ENCODE data around the gene LRIF1. TPM values are rescaled to one million over a fixed set of nuclear protein-coding genes. Genes with fewer than 3 reads are reported as not detected.

The LRIF1 gene
- total RNA-seq, 2 donors from 2014 or later, result 15.5 to 21.0 TPM

DNA sequence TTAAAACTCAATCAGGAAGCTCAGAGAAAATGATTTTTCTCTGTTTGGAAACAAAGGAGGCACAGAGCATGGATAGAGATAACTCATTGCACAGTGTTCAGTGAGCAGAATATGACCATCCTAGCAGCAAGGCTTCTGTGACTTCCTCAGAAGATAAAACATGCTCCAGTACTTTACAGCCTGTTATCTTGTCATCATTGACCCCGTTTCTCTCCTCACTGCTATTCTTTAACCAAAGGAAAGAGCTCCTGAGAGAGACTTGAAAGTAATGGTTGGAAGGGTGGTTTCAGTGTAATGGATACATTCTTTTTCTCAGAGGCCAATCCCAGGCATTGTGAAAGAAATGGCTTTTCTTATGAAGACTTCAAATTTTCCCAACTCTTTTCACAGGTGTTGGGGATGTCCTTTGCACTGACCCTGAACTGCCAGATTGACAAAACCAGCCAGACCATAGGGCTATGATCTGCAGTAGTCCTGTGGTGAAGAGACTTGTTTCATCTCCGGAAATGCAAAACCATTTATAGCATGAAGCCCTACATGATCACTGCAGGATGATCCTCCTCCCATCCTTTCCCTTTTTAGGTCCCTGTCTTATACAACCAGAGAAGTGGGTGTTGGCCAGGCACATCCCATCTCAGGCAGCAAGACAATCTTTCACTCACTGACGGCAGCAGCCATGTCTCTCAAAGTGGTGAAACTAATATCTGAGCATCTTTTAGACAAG lies 64.8 kb downstream of the LRIF1 start:
- peak overlapping the region; percentile 48 to 91 for H3K27ac Mint-ChIP-seq

DNA sequence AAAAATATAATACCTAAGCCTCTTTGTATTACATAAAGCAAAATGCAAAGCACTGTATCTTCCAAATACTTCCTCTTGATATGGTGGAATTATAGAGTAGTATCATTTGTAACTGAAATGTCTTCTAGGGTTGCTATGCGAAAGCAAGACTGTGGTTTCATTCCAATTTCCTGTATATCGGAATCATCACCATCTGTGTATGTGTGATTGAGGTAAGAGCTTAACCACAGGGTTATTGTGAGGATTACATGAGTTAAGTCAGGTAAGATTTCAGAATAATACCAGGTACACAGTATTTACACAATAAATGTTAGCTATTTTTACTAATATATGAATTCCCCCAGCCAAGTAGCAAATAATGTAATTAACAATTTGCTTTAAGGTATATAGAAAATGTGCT lies 66.0 kb downstream of the LRIF1 start:
- H3K4me1 Mint-ChIP-seq (ENCODE audit: low read depth in 2 of 2), result peaks cover 75 to 76% of the 10 kb centered on the region in 2 donors
- H3K36me3 Mint-ChIP-seq, result peaks cover 69% of the 10 kb centered on the region
- peak overlapping the region; percentile 48 to 91 for H3K27ac Mint-ChIP-seq
- H3K4me3 Mint-ChIP-seq, result peak overlapping the region; percentile 20
- DNase-seq (ENCODE audit: low spot score) (no peak), ATAC-seq (peak in 1 of 2 donors; percentile 50)
- no peaks in the 10 kb centered on the region for H3K27me3 Mint-ChIP-seq
- no peaks in the 10 kb centered on the region for H3K9me3 Mint-ChIP-seq

More for the DNA sequence above, 64.8 kb downstream of the LRIF1 start:
- Mint-ChIP-seq H3K27me3 (no peaks in the 10 kb centered on the region), H3K9me3 (no peaks in the 10 kb centered on the region), H3K4me1 (ENCODE audit: low read depth in 2 of 2) (peaks cover 65 to 69% of the 10 kb centered on the region in 2 donors), H3K4me3 (no peak overlapping the region), H3K36me3 (peaks cover 57% of the 10 kb centered on the region)
- ATAC-seq (peak in 1 of 2 donors; percentile 11), DNase-seq (ENCODE audit: low spot score) (no peak)

Other genes starting within 250 kb of the LRIF1 start
- gene CD53, start 90.8 kb downstream of the LRIF1 start, total RNA-seq, result 100 to 1,000 TPM; 357 to 897 TPM
- 10 to 100 TPM; 22.5 to 25.7 TPM for gene DRAM2, start 176.2 kb upstream of the LRIF1 start, total RNA-seq
- 10 to 100 TPM; 34.5 to 41.6 TPM for gene CEPT1, start 176.3 kb upstream of the LRIF1 start, total RNA-seq
- gene DENND2D, start 236.7 kb upstream of the LRIF1 start, total RNA-seq, result 100 to 1,000 TPM; 103 to 118 TPM

Measured in natural killer cell treated with Interleukin-12 subunit alpha and Interleukin-12 subunit beta and Interleukin-15 and Interleukin-18, amount 100 ng/mL, for 72 hours (primary cell).